HEK293 (cell line): Measurements from ENCODE around the gene WDR20.
A peak's percentile ranks its signal among the peaks of the same experiment; 100 is the strongest.

ENCODE experiments used
- CTCF ChIA-PET: fragments of 350-600 bp; formaldehyde crosslinking; extraction: SDS; loops from one replicate; lab custom pipeline; 2021; ENCODE audit warnings: antibody characterized with exemption; lab: Yijun Ruan, JAX
- POLR2A ChIA-PET: fragments of 300-600 bp; formaldehyde crosslinking; extraction: SDS; loops from one replicate; lab custom pipeline; 2020; ENCODE audit warnings: antibody characterized with exemption, inconsistent platforms; lab: Yijun Ruan, JAX
- H3K27ac ChIP-seq: fragments of 200-500 bp; sonication (Bioruptor generic); 2 replicates; pipeline ENCODE4 v1.5.1; 2014; ENCODE audit warnings: low read depth, low read length, control low read depth, inconsistent platforms; ENCODE audit errors: extremely low read depth
- H3K36me3 ChIP-seq, 2 experiments: fragments of 200-500 bp in 1 of 2; sonication (Bioruptor generic) in 1 of 2; 1 replicate in 1 of 2; 2 replicates in 1 of 2; pipeline ENCODE4 v1.5.1; 2014 to 2017; ENCODE audit warnings: inconsistent platforms in 2 of 2, low read length in 2 of 2; ENCODE audit not compliant: control insufficient read depth in 2 of 2, insufficient read depth in 1 of 2
- H3K4me1 ChIP-seq: fragments of 200-500 bp; sonication (Bioruptor generic); 2 replicates; pipeline ENCODE4 v1.5.1; 2014; ENCODE audit warnings: mild to moderate bottlenecking, low read length, inconsistent platforms; ENCODE audit not compliant: control insufficient read depth, insufficient read depth
- H3K4me3 ChIP-seq: 2 replicates; pipeline ENCODE4 v1.5.1; 2011; ENCODE audit warnings: low read depth, mild to moderate bottlenecking, control low read depth, low read length, moderate library complexity
- H3K9me3 ChIP-seq: fragments of 200-500 bp; sonication (Bioruptor generic); 2 replicates; pipeline ENCODE4 v1.5.1; 2014; ENCODE audit warnings: low read depth, low read length, inconsistent platforms; ENCODE audit not compliant: control insufficient read depth, insufficient read depth
- AEBP2 ChIP-seq: fragments of 450-650 bp; formaldehyde crosslinking; IDR thresholded peaks from 2 replicates; pipeline ENCODE4 v1.5.1; 2016; ENCODE audit warnings: missing biosample characterization, missing genetic modification characterization, borderline replicate concordance
- PRDM1 ChIP-seq: fragments of 450-650 bp; formaldehyde crosslinking; IDR thresholded peaks from 2 replicates; pipeline ENCODE4; 2016; ENCODE audit warnings: missing biosample characterization, missing genetic modification characterization
- PRDM6 ChIP-seq: fragments of 450-650 bp; formaldehyde crosslinking; IDR thresholded peaks from 2 replicates; pipeline ENCODE4 v1.5.1; 2017; ENCODE audit warnings: missing biosample characterization, missing genetic modification characterization
- ZBTB1 ChIP-seq: fragments of 450-650 bp; formaldehyde crosslinking; IDR thresholded peaks from 2 replicates; pipeline ENCODE4 v1.5.1; 2016; ENCODE audit warnings: missing biosample characterization, missing genetic modification characterization
- ZBTB11 ChIP-seq: fragments of 450-650 bp; formaldehyde crosslinking; conservative IDR thresholded peaks from 2 replicates; pipeline ENCODE4 v1.5.1; 2016; ENCODE audit warnings: low read depth, missing biosample characterization, missing genetic modification characterization
- ZBTB44 ChIP-seq: fragments of 450-650 bp; IDR thresholded peaks from 2 replicates; pipeline ENCODE4 v1.5.1; 2018; ENCODE audit warnings: missing biosample characterization, mild to moderate bottlenecking, missing genetic modification characterization
- ZBTB49 ChIP-seq: fragments of 450-650 bp; formaldehyde crosslinking; IDR thresholded peaks from 2 replicates; pipeline ENCODE4 v1.5.1; 2016; ENCODE audit warnings: missing biosample characterization, missing genetic modification characterization, low read depth
- ZNF121 ChIP-seq: fragments of 450-650 bp; formaldehyde crosslinking; IDR thresholded peaks from 2 replicates; pipeline ENCODE4 v1.5.1; 2016; ENCODE audit warnings: missing biosample characterization, missing genetic modification characterization
- ZNF174 ChIP-seq: fragments of 450-650 bp; formaldehyde crosslinking; IDR thresholded peaks from 2 replicates; pipeline ENCODE4 v1.5.0; 2017; ENCODE audit warnings: missing biosample characterization, mild to moderate bottlenecking, missing genetic modification characterization
- ZNF2 ChIP-seq: fragments of 450-650 bp; formaldehyde crosslinking; IDR thresholded peaks from 2 replicates; pipeline ENCODE4 v1.5.1; 2016; ENCODE audit warnings: missing biosample characterization, missing genetic modification characterization
- ZNF248 ChIP-seq: fragments of 450-650 bp; formaldehyde crosslinking; IDR thresholded peaks from 2 replicates; pipeline ENCODE4 v1.5.1; 2017; ENCODE audit warnings: missing biosample characterization, missing genetic modification characterization
- ZNF274 ChIP-seq, 2 experiments: fragments of 200-500 bp in 1 of 2; fragments of 450-650 bp in 1 of 2; sonication (Bioruptor generic) in 1 of 2; formaldehyde crosslinking in 1 of 2; IDR thresholded peaks; 2 replicates each; pipeline versions ENCODE4 v1.5.1 to v1.6.1; 2014 to 2016; ENCODE audit warnings: borderline replicate concordance in 1 of 2, inconsistent platforms in 1 of 2, low read length in 1 of 2, missing biosample characterization in 1 of 2, missing genetic modification characterization in 1 of 2
- ZNF426 ChIP-seq: fragments of 450-650 bp; formaldehyde crosslinking; IDR thresholded peaks from 2 replicates; pipeline ENCODE4 v1.5.1; 2017; ENCODE audit warnings: missing biosample characterization, missing genetic modification characterization, mild to moderate bottlenecking, inconsistent platforms, moderate library complexity

WDR20 gene

GRCh38 chr14:102159841-102160240 lies 20.1 kb downstream of the WDR20 start:
- ChIA-PET POLR2A (interaction anchor here (1.6 kb wide), 1 partner anchor 19 kb away, joined by 3 read pairs; no protein-coding TSS in a partner anchor), CTCF (interaction anchor here (0.7 to 0.9 kb wide), 2 partner anchors 11 to 791 kb away, joined by 3 read pairs; no protein-coding TSS in a partner anchor)
- TF ChIP-seq ZNF248 = no peak
- TF ChIP-seq ZNF426 (tag by site-specific recombination) = no peak
- peak; percentile 76 for TF ChIP-seq ZNF121 (tag by site-specific recombination)
- TF ChIP-seq ZBTB1 (tag by site-specific recombination) = no peak
- no peak for TF ChIP-seq ZNF274 (IDR thresholded peaks at IDR 0.05; ENCODE audit: low read length)
- no peak for TF ChIP-seq ZNF274 (tag by site-specific recombination; IDR thresholded peaks at IDR 0.05; ENCODE audit: borderline replicate concordance)
- 0 out of 2 replicates have a peak, but pooled peaks have one; percentile 26 for TF ChIP-seq PRDM6 (tag by site-specific recombination)
- TF ChIP-seq ZNF2 (tag by site-specific recombination) = no peak
- no peak for TF ChIP-seq ZNF174 (tag by site-specific recombination)
- TF ChIP-seq ZBTB49 (tag by site-specific recombination) = no peak
- TF ChIP-seq ZBTB11 (tag by site-specific recombination) = no peak
- Histone ChIP-seq H3K27ac (no peak overlapping the region), H3K4me1 (peaks cover 11% of the 10 kb centered on the region), H3K4me3 (no peak overlapping the region), H3K9me3 (no peaks in the 10 kb centered on the region), H3K36me3 (no peaks in the 10 kb centered on the region; a peak in 1 of 3 replicates)

GRCh38 chr14:102162487-102162886 lies 22.8 kb downstream of the WDR20 start:
- no peaks in the 10 kb centered on the region for H3K36me3 ChIP-seq
- no peak overlapping the region for H3K27ac ChIP-seq
- no peak overlapping the region for H3K4me3 ChIP-seq
- CTCF ChIA-PET = no interaction called here
- H3K4me1 ChIP-seq = peaks cover 9% of the 10 kb centered on the region; the same call in 1 of the 2 replicates
- POLR2A ChIA-PET = no interaction called here
- TF ChIP-seq PRDM1 (tag by site-specific recombination) (peak; percentile 47; the same call in 1 of the 2 replicates), ZBTB44 (tag by site-specific recombination) (no peak), AEBP2 (tag by site-specific recombination) (no peak)
- H3K9me3 ChIP-seq = no peaks in the 10 kb centered on the region
